NT2/D1 (cell line): ENCODE results near the gene AOX1.
"Not testable (repeated sequence)": the region's sequence is repeated elsewhere in the genome, so short reads cannot be mapped to it uniquely, and the experiment has no call there.

Experiments used
- DNase-seq: peaks from one replicate; pipeline ENCODE4 v3.0.0-alpha.2; 2011; ENCODE audit warnings: low read depth, low spot score
- H3K27me3 ChIP-seq: 2 replicates; pipeline ENCODE4 v1.6.0; 2011; ENCODE audit warnings: mild to moderate bottlenecking; ENCODE audit not compliant: insufficient read length, insufficient read depth
- H3K36me3 ChIP-seq: 2 replicates; pipeline ENCODE4 v1.6.1; 2011; ENCODE audit warnings: mild to moderate bottlenecking, low read length, mixed read lengths; ENCODE audit not compliant: insufficient read depth, insufficient read length
- H3K4me1 ChIP-seq: 2 replicates; pipeline ENCODE4 v1.5.1; 2011; ENCODE audit not compliant: insufficient read depth, insufficient read length
- H3K4me3 ChIP-seq: 2 replicates; pipeline ENCODE4 v1.5.1; 2011; ENCODE audit warnings: low read depth; ENCODE audit not compliant: insufficient read length
- H3K9ac ChIP-seq: 2 replicates; pipeline ENCODE4 v1.6.0; 2011; ENCODE audit warnings: low read depth; ENCODE audit not compliant: insufficient read length
- H3K9me3 ChIP-seq: 2 replicates; pipeline ENCODE4 v1.5.1; 2011; ENCODE audit warnings: mild to moderate bottlenecking, low read length; ENCODE audit not compliant: insufficient read depth
- SUZ12 ChIP-seq: IDR thresholded peaks from 2 replicates; pipeline ENCODE4 v1.6.1; 2011; ENCODE audit not compliant: insufficient read length, insufficient read depth; ENCODE audit errors: extremely low read depth
- YY1 ChIP-seq: IDR thresholded peaks from 2 replicates; pipeline ENCODE4 v1.6.1; 2011; ENCODE audit not compliant: insufficient read length, insufficient read depth
- ZNF274 ChIP-seq: IDR thresholded peaks from 2 replicates; pipeline ENCODE4 v1.6.1; 2011; ENCODE audit warnings: mild to moderate bottlenecking, low read depth, low read length

Gene AOX1

DNA sequence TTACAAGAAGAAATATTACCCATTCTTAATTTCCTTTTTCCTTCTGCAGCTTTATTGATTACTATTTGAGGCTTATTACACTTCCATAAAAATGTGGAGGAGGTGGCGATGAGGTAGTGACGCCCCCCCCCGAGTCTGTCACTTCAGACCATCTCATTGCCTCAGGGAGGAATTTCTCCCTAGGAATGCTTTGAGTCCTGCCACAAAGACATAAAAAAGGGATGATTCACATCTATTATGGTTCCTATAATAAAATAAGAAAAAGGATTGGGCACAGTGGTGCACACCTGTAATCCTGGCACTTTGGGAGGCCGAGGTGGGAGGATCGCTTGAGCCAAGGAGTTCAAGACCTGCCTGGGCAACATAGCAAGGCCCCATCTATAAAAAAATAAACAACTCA, 93.7 kb downstream of the AOX1 start:
- no peak for DNase-seq
- no peak overlapping the region for H3K4me3 ChIP-seq
- no peaks in the 10 kb centered on the region for H3K9me3 ChIP-seq
- H3K9ac ChIP-seq: no peak overlapping the region
- no peaks in the 10 kb centered on the region for H3K4me1 ChIP-seq
- no peaks in the 10 kb centered on the region for H3K36me3 ChIP-seq
- TF ChIP-seq ZNF274: no peak
- TF ChIP-seq YY1: no peak
- no peak for TF ChIP-seq SUZ12
- H3K27me3 ChIP-seq: no peaks in the 10 kb centered on the region

DNA sequence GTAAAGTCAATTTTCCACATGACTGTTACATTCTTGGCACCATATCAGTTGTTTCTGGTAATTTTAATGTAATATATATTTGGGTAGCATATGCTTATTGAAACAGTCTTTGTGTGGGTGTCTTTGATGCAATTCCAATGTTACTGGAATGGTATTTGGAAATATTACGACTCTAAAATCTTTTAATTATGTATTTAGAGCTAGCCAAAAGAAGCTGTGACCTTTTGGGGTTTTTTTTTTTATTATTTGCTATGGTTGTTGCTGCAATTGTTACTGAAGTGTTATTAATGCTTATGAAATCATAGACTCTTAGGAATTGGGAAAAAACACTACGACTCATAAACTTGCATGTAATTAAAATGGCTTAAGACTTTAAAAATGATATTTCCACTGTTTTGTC, 95.9 kb downstream of the AOX1 start:
- H3K4me3 ChIP-seq: no peak overlapping the region
- no peaks in the 10 kb centered on the region for H3K36me3 ChIP-seq
- H3K9me3 ChIP-seq: peaks cover 7% of the 10 kb centered on the region; the same call in 1 of the 2 replicates
- no peaks in the 10 kb centered on the region for H3K27me3 ChIP-seq
- H3K4me1 ChIP-seq: no peaks in the 10 kb centered on the region
- no peak overlapping the region for H3K9ac ChIP-seq
- DNase-seq: no peak
- no peak for TF ChIP-seq SUZ12
- no peak for TF ChIP-seq YY1
- TF ChIP-seq ZNF274: no peak

DNA sequence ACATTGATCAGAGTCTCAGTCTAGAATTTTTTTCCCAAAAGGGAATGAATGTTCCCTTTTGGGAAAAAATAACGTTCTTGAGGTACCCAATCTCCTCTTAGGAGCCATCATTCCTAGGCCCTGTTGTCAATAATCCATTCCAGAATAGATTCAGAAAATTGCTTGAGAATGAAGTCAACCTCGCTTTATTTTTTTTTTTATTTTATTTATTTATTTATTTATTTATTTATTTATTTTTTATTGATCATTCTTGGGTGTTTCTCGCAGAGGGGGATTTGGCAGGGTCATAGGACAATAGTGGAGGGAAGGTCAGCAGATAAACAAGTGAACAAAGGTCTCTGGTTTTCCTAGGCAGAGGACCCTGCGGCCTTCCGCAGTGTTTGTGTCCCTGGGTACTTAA, 96.6 kb downstream of the AOX1 start:
- not testable (repeated sequence) for H3K4me3 ChIP-seq, H3K4me1 ChIP-seq, H3K27me3 ChIP-seq, DNase-seq, H3K9me3 ChIP-seq, H3K9ac ChIP-seq, H3K36me3 ChIP-seq

DNA sequence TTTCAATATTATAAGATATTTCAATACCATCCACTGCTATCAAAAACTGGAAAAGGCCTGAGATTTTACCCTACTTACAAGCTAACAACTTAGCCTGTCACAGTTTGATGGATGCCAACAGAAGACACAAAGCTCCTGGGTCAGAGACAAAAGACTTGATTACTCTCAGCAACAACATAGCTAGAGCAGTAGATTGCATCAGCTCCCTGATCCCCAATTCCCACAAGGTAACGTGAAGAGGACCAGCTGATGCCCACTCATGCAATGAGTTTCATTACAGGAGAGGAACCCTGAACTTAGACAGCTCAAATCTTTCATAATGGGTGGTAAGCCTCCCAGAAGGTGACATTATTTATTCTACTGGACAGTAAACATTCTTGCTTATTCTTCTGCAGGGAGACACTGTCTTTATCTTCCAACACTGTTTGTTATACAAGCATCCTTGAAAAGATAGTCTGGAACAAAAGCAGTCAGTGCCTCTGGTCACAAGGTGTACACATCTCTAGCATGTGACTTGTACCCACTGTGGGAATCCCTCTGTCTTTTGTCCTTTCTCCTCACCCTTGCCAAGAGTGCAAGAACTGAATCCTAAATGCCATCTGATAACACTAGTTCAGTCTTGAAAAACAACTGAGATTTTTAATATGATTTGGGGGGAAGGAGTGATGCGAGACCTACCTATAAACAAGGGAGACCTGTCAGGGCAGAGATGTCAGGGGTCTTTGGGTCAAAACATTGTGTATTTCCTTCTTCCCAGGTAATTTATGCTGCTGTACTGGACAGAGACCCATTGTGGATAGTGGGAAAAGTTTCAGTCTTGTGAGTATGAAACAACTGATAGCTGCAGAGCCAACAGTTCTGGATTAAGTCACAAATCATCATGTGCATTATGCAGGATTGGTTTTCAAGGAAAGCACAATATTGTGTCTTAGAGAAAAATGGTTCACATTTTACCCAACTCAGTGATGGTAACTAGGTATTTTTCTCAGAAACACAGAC, 102.4 kb downstream of the AOX1 start:
- no peak for DNase-seq
- Histone ChIP-seq H3K9ac (no peak overlapping the region), H3K27me3 (no peaks in the 10 kb centered on the region), H3K4me1 (no peaks in the 10 kb centered on the region), H3K4me3 (no peak overlapping the region), H3K36me3 (no peaks in the 10 kb centered on the region), H3K9me3 (peaks cover 7% of the 10 kb centered on the region; the same call in 1 of the 2 replicates)
- TF ChIP-seq YY1 (no peak), SUZ12 (no peak), ZNF274 (no peak)

DNA sequence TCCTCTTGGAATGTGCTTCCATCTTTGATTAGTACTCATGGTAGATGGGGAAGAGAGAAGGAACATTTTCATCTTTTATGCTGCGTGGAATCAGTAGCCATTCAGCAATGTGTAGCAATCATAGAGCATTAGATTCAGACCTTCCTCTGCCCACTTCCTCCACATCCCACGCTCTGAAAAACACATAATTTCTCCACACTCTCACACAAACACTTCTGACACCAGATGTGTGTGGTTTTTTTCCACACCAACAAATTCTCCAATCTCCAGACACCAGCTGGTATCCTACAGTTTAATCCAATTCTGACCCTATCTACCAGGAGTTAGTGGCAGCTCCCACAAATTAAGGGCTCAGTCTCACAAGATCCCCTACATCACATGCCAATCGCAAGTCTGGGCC, 103.3 kb downstream of the AOX1 start:
- no peak overlapping the region for H3K4me3 ChIP-seq
- H3K4me1 ChIP-seq: no peaks in the 10 kb centered on the region
- no peak overlapping the region for H3K9ac ChIP-seq
- peaks cover 7% of the 10 kb centered on the region; the same call in 1 of the 2 replicates for H3K9me3 ChIP-seq
- no peak for TF ChIP-seq ZNF274
- no peak for TF ChIP-seq SUZ12
- TF ChIP-seq YY1: no peak
- H3K36me3 ChIP-seq: no peaks in the 10 kb centered on the region
- no peak for DNase-seq
- H3K27me3 ChIP-seq: no peaks in the 10 kb centered on the region

DNA sequence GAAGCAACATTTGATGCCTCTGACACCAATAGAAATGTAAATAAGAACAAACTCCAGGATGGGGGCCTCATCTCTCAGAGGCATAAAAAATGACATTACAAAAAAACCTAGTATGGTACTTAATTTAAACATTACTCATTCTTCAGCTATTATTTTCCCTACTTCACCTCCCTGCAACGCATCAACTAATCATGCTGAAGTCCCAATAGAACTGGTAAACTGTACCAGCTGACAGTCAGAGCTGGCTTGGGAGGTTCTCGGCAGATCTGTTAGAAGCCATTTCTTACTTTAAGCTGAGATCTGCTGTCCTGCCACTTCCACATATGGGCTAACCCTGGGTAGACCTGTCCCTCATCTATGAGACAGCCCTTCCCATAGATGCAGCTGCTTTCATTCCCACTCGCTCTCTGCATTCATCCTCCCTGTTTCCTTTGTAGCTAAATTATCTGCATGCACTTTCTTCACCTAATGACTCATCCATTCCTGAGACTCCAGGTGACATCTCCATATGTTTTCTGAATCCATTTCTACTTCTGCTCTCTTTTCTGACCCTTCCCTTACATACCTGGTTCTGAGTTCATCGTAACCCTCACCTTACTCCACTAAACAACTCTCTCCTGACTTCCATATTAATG, 108.1 kb downstream of the AOX1 start:
- Histone ChIP-seq H3K27me3 (no peaks in the 10 kb centered on the region), H3K4me1 (peaks cover 3% of the 10 kb centered on the region), H3K36me3 (no peaks in the 10 kb centered on the region), H3K4me3 (no peak overlapping the region), H3K9ac (no peak overlapping the region), H3K9me3 (no peaks in the 10 kb centered on the region)
- TF ChIP-seq SUZ12: no peak
- TF ChIP-seq YY1: no peak
- TF ChIP-seq ZNF274: no peak
- DNase-seq: no peak

DNA sequence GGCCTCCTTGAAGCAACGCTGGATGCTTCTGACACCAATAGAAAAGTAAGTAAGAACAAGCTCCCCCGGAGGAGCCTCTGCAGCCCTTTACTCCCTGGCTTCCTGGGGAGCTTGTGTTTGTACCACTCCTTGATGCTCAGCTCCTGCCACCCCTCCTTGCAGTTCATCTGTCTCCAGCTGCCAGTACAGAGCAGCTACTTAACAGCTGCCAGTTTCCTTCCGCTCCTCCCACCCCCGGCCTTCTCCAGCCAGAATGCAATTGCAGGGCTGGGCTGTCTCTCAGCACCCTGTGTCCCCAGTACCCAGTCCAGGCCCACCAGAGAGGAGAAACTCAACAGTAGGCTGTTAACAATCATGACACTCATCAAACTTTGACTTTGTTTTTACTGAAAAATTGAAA, 109.4 kb downstream of the AOX1 start:
- TF ChIP-seq ZNF274 (no peak), YY1 (no peak), SUZ12 (no peak)
- peaks cover 3% of the 10 kb centered on the region for H3K4me1 ChIP-seq
- H3K9ac ChIP-seq: no peak overlapping the region
- no peaks in the 10 kb centered on the region for H3K27me3 ChIP-seq
- H3K36me3 ChIP-seq: no peaks in the 10 kb centered on the region
- no peaks in the 10 kb centered on the region for H3K9me3 ChIP-seq
- no peak overlapping the region for H3K4me3 ChIP-seq
- no peak for DNase-seq
